ENCODE results near the gene INMT.

DNA sequence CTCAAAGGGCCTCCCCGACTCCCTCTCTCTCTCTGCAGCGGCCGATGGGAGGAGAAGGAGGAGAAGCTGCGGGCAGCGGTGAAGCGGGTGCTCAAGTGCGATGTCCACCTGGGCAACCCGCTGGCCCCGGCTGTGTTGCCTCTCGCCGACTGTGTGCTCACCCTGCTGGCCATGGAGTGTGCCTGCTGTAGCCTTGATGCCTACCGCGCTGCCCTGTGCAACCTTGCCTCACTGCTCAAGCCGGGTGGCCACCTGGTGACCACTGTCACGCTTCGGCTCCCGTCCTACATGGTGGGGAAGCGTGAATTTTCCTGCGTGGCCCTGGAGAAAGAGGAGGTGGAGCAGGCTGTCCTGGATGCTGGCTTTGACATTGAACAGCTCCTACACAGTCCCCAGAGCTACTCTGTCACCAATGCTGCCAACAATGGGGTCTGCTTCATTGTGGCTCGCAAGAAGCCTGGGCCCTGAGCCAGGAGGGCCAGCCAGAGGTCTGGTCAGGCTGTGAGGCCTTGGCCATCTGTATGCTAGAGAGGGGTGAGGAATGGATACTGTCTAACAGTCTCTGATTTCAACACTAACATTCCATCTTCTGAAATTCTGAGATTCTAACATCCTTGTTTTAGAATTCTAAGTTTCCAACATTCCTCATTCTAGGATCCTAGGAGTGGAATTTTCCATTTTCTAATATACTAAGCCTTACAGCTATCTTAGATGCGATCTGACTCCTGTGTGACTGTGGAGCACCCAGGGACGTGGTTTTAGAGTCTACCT is 3.6 kb downstream of the INMT start:
- TF ChIP-seq CTCF (IDR thresholded peaks at IDR 0.05; ENCODE audit: low read depth, low read length) (no peak), EZH2phosphoT487 (IDR thresholded peaks at IDR 0.05; ENCODE audit: low read depth) (no peak)

Measured in OCI-LY3 (cell line).